CD4-positive, alpha-beta T cell treated with Interleukin-4 for 4 hours (primary cell): ENCODE data around the gene CPED1.
"Not testable (repeated sequence)": the region's sequence is repeated elsewhere in the genome, so short reads cannot be mapped to it uniquely, and the experiment has no call there.

Experiments used
- DNase-seq: peaks from one replicate; pipeline ENCODE4 v3.0.0-alpha.2; 2020

The CPED1 gene

GRCh38 chr7:121158665-121159064 is 170.2 kb downstream of the CPED1 start:
- no peak for DNase-seq

- no peak for DNase-seq
Measured at GRCh38 chr7:121159553-121159952, 171.0 kb downstream of the CPED1 start.

- DNase-seq: no peak
Measured at GRCh38 chr7:121160150-121161008, 171.9 kb downstream of the CPED1 start.

GRCh38 chr7:121163699-121164098 is 175.2 kb downstream of the CPED1 start:
- DNase-seq: no peak

DNA sequence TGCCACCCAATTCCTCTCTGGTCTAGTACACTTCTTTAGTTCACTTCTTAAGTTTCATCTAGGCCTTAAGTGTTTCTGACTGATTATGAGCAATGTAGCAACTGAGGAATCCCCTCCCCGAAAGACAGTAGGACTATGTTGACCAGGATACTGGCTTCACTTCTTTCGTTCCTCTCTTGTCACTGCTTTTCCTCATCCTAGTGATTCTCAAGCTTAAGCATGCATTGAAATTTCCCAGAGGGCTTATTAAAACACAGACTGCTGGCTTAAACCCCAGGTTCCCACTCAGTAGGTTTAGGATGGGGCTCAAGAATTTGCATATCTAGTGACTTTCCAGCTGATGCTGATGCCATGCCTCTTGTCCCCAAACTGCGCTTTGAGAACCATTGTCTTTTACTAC is 175.7 kb downstream of the CPED1 start:
- no peak for DNase-seq

GRCh38 chr7:121166916-121167315 is 178.4 kb downstream of the CPED1 start:
- DNase-seq: no peak

DNA sequence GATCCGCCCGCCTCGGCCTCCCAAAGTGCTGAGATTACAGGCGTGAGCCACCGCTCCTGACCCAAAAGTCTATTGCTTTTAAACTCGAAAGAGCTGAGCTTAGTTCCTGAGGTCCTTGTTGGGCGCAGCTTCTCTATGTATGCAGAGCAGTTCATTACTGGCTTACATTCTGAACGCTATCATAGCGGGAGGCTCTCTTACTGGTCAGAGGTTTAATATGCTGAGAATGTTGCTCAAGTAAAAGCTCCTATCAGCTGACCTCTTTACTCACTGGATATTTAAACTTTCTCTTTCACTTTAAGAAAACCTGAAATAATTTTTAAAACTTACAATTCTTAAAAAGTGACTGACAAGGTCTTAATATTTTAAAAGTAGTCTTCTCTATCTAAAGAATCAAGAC is 179.5 kb downstream of the CPED1 start:
- no peak for DNase-seq

DNA sequence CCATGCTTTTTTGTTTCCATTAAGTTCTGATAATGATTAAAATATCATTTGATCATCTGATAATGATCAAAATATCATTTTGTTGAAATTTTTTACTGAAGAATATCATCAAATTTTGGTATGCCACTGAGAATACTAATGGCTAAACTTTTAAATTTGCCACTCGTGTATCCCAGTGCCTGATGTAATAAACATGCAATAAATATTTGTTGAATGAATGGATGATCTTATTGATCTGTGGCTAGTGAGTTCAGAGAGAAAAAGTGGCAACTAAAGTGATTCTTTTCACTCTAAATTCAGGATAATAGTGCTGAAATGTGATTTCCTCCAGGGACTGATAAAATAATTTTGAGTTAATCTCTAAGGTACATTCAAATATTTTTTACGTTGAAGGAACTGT is 181.0 kb downstream of the CPED1 start:
- DNase-seq: no peak

DNA sequence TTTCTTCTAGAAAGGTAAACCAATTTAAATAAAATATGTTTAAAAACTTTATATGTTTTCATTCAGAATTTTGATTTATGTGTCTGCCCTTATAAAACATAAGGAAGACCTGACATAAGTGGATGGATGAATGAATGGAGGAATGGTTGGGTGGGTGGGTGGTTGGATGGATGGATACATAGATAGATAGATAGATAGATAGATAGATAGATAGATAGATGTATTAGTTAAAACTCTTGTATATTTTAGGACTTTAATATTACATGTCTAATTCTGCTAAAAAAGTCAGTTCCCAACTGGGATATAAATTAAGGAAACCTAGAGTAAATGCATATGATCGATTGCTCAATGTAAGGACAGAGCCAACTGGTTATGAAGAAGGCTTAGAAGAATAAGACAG is 184.0 kb downstream of the CPED1 start:
- no peak for DNase-seq

GRCh38 chr7:121175826-121176225 is 187.3 kb downstream of the CPED1 start:
- no peak for DNase-seq

DNA sequence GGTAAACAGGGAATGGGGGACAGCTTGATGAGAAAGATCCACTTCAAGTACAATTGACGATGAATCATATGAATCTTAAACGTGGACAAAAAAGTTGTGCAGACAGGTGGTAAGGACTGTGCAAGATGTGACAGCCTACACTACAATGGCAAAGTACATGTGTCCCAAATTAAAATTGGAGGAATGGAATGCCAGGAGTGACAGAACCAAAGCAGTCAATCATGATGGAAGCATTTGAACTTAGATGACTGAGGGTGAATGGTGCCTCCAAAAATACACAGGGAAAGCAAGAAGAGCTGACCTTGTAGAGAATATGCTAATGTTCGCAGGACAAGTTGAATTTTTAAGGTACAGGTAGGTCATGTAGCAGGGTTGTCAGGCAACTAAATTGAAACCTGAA is 189.9 kb downstream of the CPED1 start:
- no peak for DNase-seq

- no peak for DNase-seq
Measured at GRCh38 chr7:121178869-121179497, 190.5 kb downstream of the CPED1 start.

GRCh38 chr7:121180436-121181063 is 192.0 kb downstream of the CPED1 start:
- DNase-seq: no peak

- DNase-seq: no peak
Measured at GRCh38 chr7:121181357-121181756, 192.8 kb downstream of the CPED1 start.

DNA sequence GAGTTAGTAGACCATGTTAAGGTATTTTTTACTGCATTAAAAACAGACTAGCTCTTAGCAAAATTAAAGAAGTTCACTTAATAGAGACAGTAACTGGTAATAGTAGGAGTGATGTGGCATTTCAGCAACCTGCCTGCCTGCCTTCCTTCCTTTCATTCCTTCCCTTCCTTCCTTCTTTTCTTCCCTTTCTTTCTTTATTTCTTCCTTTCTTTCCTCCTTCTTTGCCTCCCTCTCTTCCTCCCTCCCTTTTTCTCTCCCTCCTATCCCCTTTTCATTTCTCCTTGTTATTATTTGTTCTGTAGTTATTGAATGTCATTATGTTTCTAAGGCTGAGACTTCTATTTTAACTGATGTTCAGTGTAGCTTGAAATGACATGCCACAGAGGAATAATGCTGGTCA is 193.8 kb downstream of the CPED1 start:
- no peak for DNase-seq

DNA sequence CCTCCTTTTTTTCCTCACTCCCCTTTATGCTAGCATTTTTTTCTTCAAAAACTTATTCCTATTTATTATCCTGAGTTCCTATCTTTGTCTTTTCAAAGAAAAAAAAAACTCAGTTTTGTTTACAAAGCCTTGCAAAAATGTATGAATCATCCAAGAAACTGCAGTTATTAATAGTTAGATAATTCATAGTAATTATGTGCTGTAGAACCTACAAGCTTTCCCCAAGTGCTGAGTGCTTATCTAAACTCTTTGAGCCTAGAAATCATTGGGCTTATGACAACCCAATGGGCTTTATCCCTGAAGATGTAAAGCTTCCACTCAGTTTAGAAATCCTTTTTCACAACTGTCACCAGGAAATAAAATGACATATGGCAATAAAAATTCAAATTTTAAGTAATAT is 194.4 kb downstream of the CPED1 start:
- DNase-seq: no peak

GRCh38 chr7:121183883-121184282 is 195.4 kb downstream of the CPED1 start:
- not testable (repeated sequence) for DNase-seq

DNA sequence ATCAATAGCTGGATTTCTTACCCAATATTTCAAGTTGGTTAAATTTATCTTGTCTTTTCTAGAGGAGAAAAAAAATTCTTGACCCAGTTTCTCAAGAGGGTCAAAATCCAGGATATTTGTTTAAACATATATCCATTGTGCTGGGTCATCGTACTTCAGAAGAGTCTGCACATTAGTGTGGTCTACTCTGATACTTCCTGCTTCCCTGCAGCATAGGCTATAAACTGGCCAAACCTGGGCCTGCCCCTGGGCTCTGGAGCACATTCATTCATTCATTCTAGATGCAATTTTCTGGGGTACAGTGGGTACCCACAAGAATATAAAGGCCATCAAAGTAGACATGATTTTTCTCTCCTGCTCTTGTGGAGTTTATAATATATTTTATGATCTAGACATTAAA is 198.2 kb downstream of the CPED1 start:
- DNase-seq: no peak

GRCh38 chr7:121187222-121187621 is 198.7 kb downstream of the CPED1 start:
- no peak for DNase-seq

DNA sequence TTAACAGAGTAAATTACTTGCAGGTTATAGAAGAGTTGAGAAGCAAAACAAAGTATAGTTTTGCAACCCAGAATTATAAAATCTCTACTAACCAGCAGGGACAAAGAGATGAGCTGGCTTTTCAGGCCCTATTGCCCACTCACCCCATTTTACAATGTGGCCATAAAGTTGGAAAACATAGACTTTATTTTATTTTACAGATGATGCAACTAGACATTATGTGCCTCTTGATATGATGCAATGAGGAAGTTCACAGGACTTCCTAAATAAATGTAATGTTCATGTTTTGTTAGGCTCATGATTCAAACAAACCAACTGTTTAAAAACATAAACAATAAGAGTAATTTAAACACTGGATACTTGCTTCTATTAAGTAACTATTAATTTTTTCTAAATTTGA is 199.2 kb downstream of the CPED1 start:
- no peak for DNase-seq

DNA sequence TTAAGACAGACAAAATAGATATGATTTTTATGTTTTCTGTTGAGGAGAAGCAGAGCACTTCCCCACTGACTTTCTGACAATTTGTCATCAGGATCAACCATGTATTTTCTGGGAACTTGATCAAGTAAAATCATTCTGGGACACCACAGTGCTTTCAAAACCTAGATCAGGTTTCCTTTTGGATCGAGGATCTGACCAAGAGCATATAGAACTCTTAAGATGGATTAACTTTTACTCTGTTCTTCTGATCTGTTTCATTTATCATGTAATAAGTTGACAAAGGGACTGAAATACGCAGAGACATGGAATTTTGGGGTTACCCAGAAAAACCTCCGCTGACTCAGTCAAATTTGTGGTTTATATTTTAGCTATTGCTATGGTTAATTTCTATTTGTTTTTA is 204.3 kb downstream of the CPED1 start:
- no peak for DNase-seq

GRCh38 chr7:121195010-121195409 is 206.5 kb downstream of the CPED1 start:
- no peak for DNase-seq

DNA sequence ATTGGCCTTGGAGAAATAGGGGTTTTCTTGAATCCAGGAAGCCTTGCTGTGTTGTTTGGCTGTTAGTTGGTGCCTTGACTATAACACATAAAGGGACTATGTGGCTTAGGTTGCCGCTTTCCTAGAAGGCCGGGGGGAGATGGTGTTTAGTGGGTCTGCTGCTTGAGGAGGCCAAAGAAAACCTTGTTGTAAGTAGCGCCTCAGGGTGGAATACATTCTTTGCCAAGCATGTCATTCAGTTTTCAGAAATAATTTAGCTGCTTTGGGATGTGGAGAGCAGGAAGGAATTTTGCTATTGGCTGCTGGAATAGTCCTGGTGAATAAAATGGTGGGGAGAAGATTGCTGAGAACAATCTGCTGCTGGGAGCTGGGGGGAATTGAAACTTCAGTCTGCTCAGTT is 207.4 kb downstream of the CPED1 start:
- DNase-seq: no peak

- no peak for DNase-seq
Measured at GRCh38 chr7:121196286-121196685, 207.8 kb downstream of the CPED1 start.
